DOHH2 (cell line): ENCODE data around the gene OR2K2.

Experiments
- H3F3A ChIP-seq: fragments of 200-600 bp; sonication (generic), shearing (Covaris generic); 2 replicates; pipeline ENCODE4 v1.6.0; 2016; ENCODE audit warnings: antibody characterized with exemption, mild to moderate bottlenecking; ENCODE audit not compliant: control insufficient read depth, insufficient read depth
- H3K27ac ChIP-seq: fragments of 200-600 bp; sonication (generic); 2 replicates; pipeline ENCODE4 v1.5.1; 2014; ENCODE audit warnings: low read depth, mild to moderate bottlenecking, low read length, moderate library complexity
- H3K27me3 ChIP-seq: fragments of 200-600 bp; sonication (generic); 2 replicates; pipeline ENCODE4 v1.6.1; 2014; ENCODE audit warnings: mild to moderate bottlenecking, low read length, mixed read lengths; ENCODE audit not compliant: control insufficient read depth
- H3K36me3 ChIP-seq: fragments of 200-600 bp; sonication (generic); 2 replicates; pipeline ENCODE4 v1.6.1; 2014; ENCODE audit warnings: mild to moderate bottlenecking, low read length, moderate library complexity, mixed read lengths; ENCODE audit not compliant: control insufficient read depth
- H3K4me1 ChIP-seq: fragments of 200-600 bp; sonication (generic); 2 replicates; pipeline ENCODE4 v1.6.1; 2014; ENCODE audit warnings: mild to moderate bottlenecking, low read length, mixed read lengths; ENCODE audit not compliant: control insufficient read depth
- H3K4me2 ChIP-seq: fragments of 200-600 bp; sonication (generic); 2 replicates; pipeline ENCODE4 v1.6.0; 2014; ENCODE audit warnings: mild to moderate bottlenecking, low read length, moderate library complexity
- H3K4me3 ChIP-seq: fragments of 200-600 bp; sonication (generic); 2 replicates; pipeline ENCODE4 v1.5.1; 2014; ENCODE audit warnings: mild to moderate bottlenecking, low read length, mixed read lengths
- H3K79me2 ChIP-seq: fragments of 200-600 bp; sonication (generic); 2 replicates; pipeline ENCODE4 v1.6.1; 2014; ENCODE audit warnings: mild to moderate bottlenecking, low read length, mixed read lengths; ENCODE audit not compliant: control insufficient read depth
- H3K9me2 ChIP-seq: fragments of 200-600 bp; sonication (generic); replicated peaks from 2 replicates; pipeline ENCODE4 v1.6.1; 2014; ENCODE audit warnings: mild to moderate bottlenecking, low read length, mixed read lengths; ENCODE audit not compliant: control insufficient read depth
- H3K9me3 ChIP-seq: fragments of 200-600 bp; sonication (generic); 2 replicates; pipeline ENCODE4 v1.6.1; 2014; ENCODE audit warnings: antibody characterized with exemption, low read length, mixed read lengths; ENCODE audit not compliant: control insufficient read depth, insufficient read depth
- H4K20me1 ChIP-seq: fragments of 200-600 bp; sonication (generic); 2 replicates; pipeline ENCODE4 v1.6.0; 2014; ENCODE audit warnings: low read depth, mild to moderate bottlenecking, antibody characterized with exemption, low read length, moderate library complexity; ENCODE audit not compliant: control insufficient read depth, insufficient read depth
- EZH2phosphoT487 ChIP-seq: fragments of 200-600 bp; sonication (generic); IDR thresholded peaks from 2 replicates; pipeline ENCODE4 v1.6.1; 2017; ENCODE audit warnings: borderline replicate concordance, mild to moderate bottlenecking, antibody characterized with exemption, low read length, moderate library complexity, mixed read lengths
- TF ChIP-seq, protein P1 (sequence below): fragments of 200-600 bp; sonication (generic); IDR thresholded peaks from one replicate; pipeline ENCODE4 v1.5.1; 2014; ENCODE audit warnings: antibody characterized with exemption, mild to moderate bottlenecking, low read depth, low read length; ENCODE audit not compliant: poor library complexity, severe bottlenecking

OR2K2 gene

DNA sequence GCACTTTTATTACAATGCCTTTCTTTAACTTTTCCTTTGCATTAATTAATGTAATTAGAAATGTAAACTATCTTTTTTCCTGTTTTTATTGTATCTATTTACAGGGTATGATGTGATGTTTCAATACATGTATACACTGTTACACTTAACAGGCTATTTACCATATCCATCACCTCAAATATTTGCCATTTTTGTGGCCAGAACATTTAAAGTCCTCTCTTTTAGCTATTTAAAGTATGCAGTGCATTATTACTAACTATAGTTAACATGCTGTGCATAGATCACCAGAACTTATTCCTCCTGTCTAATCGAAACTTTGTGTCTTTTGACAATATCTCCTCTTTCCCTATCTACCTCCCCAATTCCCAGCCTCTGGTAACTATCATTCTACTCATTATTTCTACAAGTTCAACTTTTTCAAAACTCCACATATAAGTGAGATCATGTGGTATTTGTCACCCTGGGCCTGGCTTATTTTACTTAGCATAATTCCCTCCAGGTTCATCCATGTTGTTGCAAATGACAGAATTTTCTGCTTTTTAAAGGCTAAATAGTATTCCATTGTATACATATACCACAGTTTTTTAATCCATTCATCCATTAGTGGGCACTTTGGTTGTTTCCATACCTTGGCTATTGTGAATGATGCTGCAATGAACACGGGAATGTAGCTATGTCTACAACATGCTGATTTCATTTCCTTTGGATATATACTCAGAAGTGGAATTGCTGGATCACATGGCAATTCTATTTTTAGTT is 32.8 kb downstream of the OR2K2 start:
- H3K36me3 ChIP-seq: no peaks in the 10 kb centered on the region
- no peak for TF ChIP-seq EZH2phosphoT487
- TF ChIP-seq, protein P1, sequence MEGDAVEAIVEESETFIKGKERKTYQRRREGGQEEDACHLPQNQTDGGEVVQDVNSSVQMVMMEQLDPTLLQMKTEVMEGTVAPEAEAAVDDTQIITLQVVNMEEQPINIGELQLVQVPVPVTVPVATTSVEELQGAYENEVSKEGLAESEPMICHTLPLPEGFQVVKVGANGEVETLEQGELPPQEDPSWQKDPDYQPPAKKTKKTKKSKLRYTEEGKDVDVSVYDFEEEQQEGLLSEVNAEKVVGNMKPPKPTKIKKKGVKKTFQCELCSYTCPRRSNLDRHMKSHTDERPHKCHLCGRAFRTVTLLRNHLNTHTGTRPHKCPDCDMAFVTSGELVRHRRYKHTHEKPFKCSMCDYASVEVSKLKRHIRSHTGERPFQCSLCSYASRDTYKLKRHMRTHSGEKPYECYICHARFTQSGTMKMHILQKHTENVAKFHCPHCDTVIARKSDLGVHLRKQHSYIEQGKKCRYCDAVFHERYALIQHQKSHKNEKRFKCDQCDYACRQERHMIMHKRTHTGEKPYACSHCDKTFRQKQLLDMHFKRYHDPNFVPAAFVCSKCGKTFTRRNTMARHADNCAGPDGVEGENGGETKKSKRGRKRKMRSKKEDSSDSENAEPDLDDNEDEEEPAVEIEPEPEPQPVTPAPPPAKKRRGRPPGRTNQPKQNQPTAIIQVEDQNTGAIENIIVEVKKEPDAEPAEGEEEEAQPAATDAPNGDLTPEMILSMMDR: no peak
- H3K4me2 ChIP-seq: no peak overlapping the region
- H3K9me3 ChIP-seq: no peaks in the 10 kb centered on the region
- no peaks in the 10 kb centered on the region for H3K4me1 ChIP-seq
- H4K20me1 ChIP-seq: no peaks in the 10 kb centered on the region
- no peaks in the 10 kb centered on the region for H3K9me2 ChIP-seq
- H3K4me3 ChIP-seq: no peak overlapping the region
- H3K27ac ChIP-seq: no peak overlapping the region
- no peaks in the 10 kb centered on the region for H3K79me2 ChIP-seq
- no peaks in the 10 kb centered on the region for H3K27me3 ChIP-seq
- H3F3A ChIP-seq: no peaks in the 10 kb centered on the region

- TF ChIP-seq, protein P1: no peak
- no peak for TF ChIP-seq EZH2phosphoT487
- H3K27me3 ChIP-seq: no peaks in the 10 kb centered on the region
- H3K27ac ChIP-seq: no peak overlapping the region
Measured at GRCh38 chr9:111294691-111295451, 35.2 kb downstream of the OR2K2 start.

GRCh38 chr9:111287127-111287526 is 42.9 kb downstream of the OR2K2 start:
- no peaks in the 10 kb centered on the region for H3K9me2 ChIP-seq
- H3K27ac ChIP-seq: no peak overlapping the region
- no peaks in the 10 kb centered on the region for H3K36me3 ChIP-seq
- no peak overlapping the region for H3K4me3 ChIP-seq
- H3K79me2 ChIP-seq: no peaks in the 10 kb centered on the region
- no peaks in the 10 kb centered on the region for H3K9me3 ChIP-seq
- H3K4me1 ChIP-seq: no peaks in the 10 kb centered on the region
- H3K4me2 ChIP-seq: no peak overlapping the region
- no peaks in the 10 kb centered on the region for H4K20me1 ChIP-seq
- H3F3A ChIP-seq: no peaks in the 10 kb centered on the region
- TF ChIP-seq, protein P1: no peak
- no peak for TF ChIP-seq EZH2phosphoT487
- no peaks in the 10 kb centered on the region for H3K27me3 ChIP-seq

More at GRCh38 chr9:111294691-111295451, 35.2 kb downstream of the OR2K2 start:
- no peak overlapping the region for H3K4me2 ChIP-seq
- no peaks in the 10 kb centered on the region for H4K20me1 ChIP-seq
- no peak overlapping the region for H3K4me3 ChIP-seq
- H3K36me3 ChIP-seq: no peaks in the 10 kb centered on the region
- no peaks in the 10 kb centered on the region for H3K4me1 ChIP-seq
- no peaks in the 10 kb centered on the region for H3K9me3 ChIP-seq
- H3K79me2 ChIP-seq: no peaks in the 10 kb centered on the region
- no peaks in the 10 kb centered on the region for H3K9me2 ChIP-seq
- no peaks in the 10 kb centered on the region for H3F3A ChIP-seq
